Activated CD8-positive, alpha-beta T cell treated with anti-CD3 and anti-CD28 coated beads, Interleukin-2, amount 10 ng/mL, durations not matched to agents 7 days and 5 days (primary cell): Measurements from ENCODE around the gene CADPS2. TPM values are rescaled to one million over a fixed set of nuclear protein-coding genes. Genes with fewer than 3 reads are reported as not detected.
"Not testable (repeated sequence)": the region's sequence is repeated elsewhere in the genome, so short reads cannot be mapped to it uniquely, and the experiment has no call there.

Source experiments
- ATAC-seq: fragments of 150-1000 bp; cut with Tn5 transposase; one replicate; pipeline ENCODE4 v1.10.0; 2021; ENCODE audit warnings: moderate library complexity
- CTCF ChIA-PET: fragments of 350-600 bp; sonication (Branson Sonifier 250); formaldehyde crosslinking; loops from one replicate; lab custom pipeline; 2021; ENCODE audit warnings: antibody characterized with exemption; lab: Charles Lee
- POLR2A ChIA-PET: fragments of 350-600 bp; sonication (Branson Sonifier 250); formaldehyde crosslinking; loops from one replicate; lab custom pipeline; 2021; ENCODE audit warnings: antibody characterized with exemption; lab: Charles Lee
- DNase-seq: peaks from one replicate; pipeline ENCODE4 v3.0.0-alpha.2; 2020
- H3K27ac Mint-ChIP-seq: one replicate; pipeline ENCODE4 v1.8.0; 2021; ENCODE audit warnings: mild to moderate bottlenecking, mixed read lengths
- H3K27me3 Mint-ChIP-seq: one replicate; pipeline ENCODE4 v1.8.0; 2021; ENCODE audit warnings: low read depth, mixed read lengths
- H3K36me3 Mint-ChIP-seq: one replicate; pipeline ENCODE4 v1.8.0; 2021; ENCODE audit warnings: low read depth, mixed read lengths
- H3K4me1 Mint-ChIP-seq: one replicate; pipeline ENCODE4 v1.8.0; 2021; ENCODE audit warnings: low read depth, mixed read lengths
- H3K4me3 Mint-ChIP-seq: one replicate; pipeline ENCODE4 v1.8.0; 2021; ENCODE audit warnings: mild to moderate bottlenecking, mixed read lengths
- H3K9me3 Mint-ChIP-seq: one replicate; pipeline ENCODE4 v1.8.0; 2022; ENCODE audit warnings: mixed read lengths; ENCODE audit not compliant: insufficient read depth
- total RNA-seq, 2 experiments: library from RNA; stranded (reverse); gene quantifications; one replicate each; pipeline ENCODE4 v1.2.3, GENCODE V29; 2021

Gene CADPS2
- total RNA-seq, 2 experiments from 2014 or later: not detected

DNA sequence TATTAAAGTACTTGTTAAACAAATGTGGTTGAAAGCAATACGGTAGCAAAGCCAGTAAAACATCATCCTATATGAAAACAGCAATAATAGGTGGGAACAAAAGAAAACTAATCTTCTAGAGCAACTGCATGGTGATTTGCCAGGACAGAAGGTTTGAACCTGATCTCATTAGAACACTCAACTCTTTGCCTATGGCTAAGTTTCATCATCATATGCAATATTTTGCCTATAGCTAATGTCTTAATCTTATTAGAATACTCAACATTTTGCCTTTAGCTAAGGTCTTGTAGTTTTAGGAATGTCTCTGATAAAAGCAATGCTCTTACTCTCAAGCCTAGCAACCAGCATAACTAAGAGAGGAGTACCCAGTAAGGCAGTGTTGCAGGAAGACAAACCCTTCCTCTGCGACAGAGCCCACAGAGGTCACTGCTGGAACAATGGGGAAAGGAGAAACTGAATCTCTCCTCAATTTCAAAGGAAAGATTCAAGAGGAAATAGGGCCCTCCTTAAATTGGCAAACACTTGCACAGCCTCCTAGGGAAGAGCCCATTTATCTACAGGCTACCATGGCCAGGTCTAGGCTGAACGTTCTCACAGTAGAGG is 38.3 kb downstream of the CADPS2 start:
- no peak overlapping the region for H3K27ac Mint-ChIP-seq
- H3K4me3 Mint-ChIP-seq: no peak overlapping the region
- ChIA-PET POLR2A (no interaction called here), CTCF (no interaction called here)
- ATAC-seq (no peak), DNase-seq (no peak)
- no peaks in the 10 kb centered on the region for H3K9me3 Mint-ChIP-seq
- no peaks in the 10 kb centered on the region for H3K4me1 Mint-ChIP-seq
- no peaks in the 10 kb centered on the region for H3K27me3 Mint-ChIP-seq
- H3K36me3 Mint-ChIP-seq: no peaks in the 10 kb centered on the region

DNA sequence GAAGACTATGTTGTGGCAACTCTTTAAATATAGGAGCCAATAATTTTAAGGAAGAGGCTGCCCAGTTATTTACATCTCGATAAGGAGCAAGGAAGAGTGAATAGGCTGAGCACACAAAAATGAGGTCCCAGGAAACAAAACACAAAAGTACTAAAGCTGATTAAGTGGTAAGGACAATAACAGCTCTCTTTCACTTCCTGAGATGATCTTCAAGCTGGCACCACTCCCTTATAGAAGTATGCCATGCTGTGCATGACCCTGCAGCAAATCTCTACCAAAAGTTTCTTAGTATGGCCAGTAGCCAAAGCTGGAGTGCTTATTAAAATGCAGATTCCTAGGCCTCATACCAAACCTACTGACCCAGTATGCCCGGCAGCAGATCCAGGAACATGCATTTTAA is 39.7 kb downstream of the CADPS2 start:
- ChIA-PET POLR2A (no interaction called here), CTCF (no interaction called here)
- Mint-ChIP-seq H3K36me3 (no peaks in the 10 kb centered on the region), H3K4me3 (no peak overlapping the region), H3K27me3 (no peaks in the 10 kb centered on the region), H3K27ac (no peak overlapping the region), H3K9me3 (no peaks in the 10 kb centered on the region), H3K4me1 (no peaks in the 10 kb centered on the region)
- no peak for DNase-seq
- no peak for ATAC-seq

DNA sequence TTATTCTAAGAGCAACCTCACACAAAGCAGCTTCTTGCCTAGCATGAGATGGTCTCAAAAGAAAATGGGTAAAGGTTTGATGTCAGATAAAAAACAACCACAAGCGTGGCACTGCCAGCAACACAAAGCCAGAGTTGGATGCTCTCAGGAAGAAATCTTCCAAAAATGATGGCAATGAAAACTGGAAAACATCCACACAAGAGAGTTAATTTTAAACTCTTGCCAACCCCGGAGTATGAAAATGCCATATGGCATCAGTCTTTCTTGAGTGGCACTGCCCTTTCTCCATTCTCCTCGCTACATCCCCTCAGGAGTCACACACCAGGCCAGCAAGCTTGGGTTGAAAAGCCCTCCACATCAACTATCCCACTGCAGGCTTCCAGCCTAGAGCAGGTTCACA is 41.0 kb downstream of the CADPS2 start:
- Mint-ChIP-seq H3K4me1 (no peaks in the 10 kb centered on the region), H3K9me3 (no peaks in the 10 kb centered on the region), H3K36me3 (no peaks in the 10 kb centered on the region), H3K27me3 (no peaks in the 10 kb centered on the region), H3K4me3 (no peak overlapping the region), H3K27ac (no peak overlapping the region)
- POLR2A ChIA-PET: no interaction called here
- DNase-seq (no peak), ATAC-seq (no peak)
- CTCF ChIA-PET: no interaction called here

DNA sequence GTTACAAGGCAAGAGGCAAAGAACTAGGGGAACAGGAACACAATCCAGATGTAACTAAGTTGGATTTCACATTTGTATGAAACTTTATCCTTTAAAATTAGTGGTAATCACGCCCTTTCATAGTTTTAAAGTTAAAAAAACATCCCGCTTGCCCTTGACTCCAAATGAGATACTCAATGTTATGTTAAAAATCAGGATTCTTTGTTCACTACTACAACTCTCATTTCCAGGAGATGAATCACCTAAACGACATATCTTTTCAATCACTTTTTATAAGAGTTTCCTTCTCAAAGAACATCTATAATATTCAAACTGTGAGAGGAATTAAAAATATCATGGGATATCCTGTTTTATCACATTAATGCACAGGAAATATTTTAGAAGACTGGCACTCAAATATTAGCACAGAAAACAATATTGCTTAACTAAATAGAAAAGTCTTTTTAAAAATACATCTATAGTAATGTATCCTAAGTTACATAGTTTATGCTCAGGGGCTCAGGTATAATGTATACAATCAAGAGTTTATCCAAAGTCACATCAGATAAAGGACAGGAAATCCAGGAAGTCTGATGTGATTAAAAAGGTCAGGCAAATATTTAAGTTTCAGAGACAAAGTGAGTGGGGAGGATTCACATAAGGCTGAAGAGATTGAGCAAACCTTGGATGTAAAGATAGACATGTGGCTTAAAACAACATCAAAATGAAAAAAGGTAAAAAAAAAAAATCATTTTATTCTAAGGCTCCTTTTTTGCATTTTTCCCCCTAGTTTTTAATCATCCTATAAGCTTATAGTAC is 41.9 kb downstream of the CADPS2 start:
- ChIA-PET POLR2A (no interaction called here), CTCF (no interaction called here)
- H3K4me3 Mint-ChIP-seq: no peak overlapping the region
- ATAC-seq (no peak), DNase-seq (no peak)
- H3K27ac Mint-ChIP-seq: no peak overlapping the region
- no peaks in the 10 kb centered on the region for H3K27me3 Mint-ChIP-seq
- H3K36me3 Mint-ChIP-seq: no peaks in the 10 kb centered on the region
- H3K9me3 Mint-ChIP-seq: no peaks in the 10 kb centered on the region
- no peaks in the 10 kb centered on the region for H3K4me1 Mint-ChIP-seq

DNA sequence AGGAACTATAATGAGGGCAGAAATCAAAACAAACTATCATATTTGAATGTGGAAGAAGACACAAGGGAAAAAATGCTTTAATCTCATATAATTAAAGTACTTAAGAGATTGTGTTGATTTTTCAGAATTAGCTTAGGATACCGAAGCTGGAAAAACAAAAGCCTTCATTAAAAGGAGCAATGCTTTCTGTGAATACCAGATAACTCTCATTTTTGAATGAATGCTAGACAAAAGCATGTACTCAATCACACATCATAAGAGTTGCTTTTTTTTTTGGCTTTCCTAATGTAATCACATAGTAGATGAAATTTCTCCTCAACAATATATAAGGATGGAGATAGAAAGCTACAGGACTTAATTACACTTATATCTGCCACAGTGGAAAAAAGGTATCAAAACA is 43.3 kb downstream of the CADPS2 start:
- H3K36me3 Mint-ChIP-seq: no peaks in the 10 kb centered on the region
- no peak for DNase-seq
- no peak overlapping the region for H3K27ac Mint-ChIP-seq
- H3K4me1 Mint-ChIP-seq: no peaks in the 10 kb centered on the region
- H3K4me3 Mint-ChIP-seq: no peak overlapping the region
- ATAC-seq: no peak
- POLR2A ChIA-PET: no interaction called here
- no peaks in the 10 kb centered on the region for H3K27me3 Mint-ChIP-seq
- CTCF ChIA-PET: no interaction called here
- H3K9me3 Mint-ChIP-seq: no peaks in the 10 kb centered on the region

DNA sequence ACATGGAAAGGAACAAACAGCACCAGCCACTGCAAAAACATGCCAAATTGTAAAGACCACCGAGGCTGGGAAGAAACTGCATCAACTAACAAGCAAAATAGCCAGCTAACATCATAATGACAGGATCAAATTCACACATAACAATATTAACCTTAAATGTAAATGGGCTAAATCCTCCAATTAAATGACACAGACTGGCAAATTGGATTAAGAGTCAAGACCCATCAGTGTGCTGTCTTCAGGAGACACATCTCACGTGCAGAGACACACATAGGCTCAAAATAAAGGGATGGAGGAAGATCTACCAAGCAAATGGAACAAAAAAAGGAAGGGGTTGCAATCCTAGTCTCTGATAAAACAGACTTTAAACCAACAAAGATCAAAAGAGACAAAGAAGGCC is 50.0 kb downstream of the CADPS2 start:
- H3K27ac Mint-ChIP-seq, H3K4me1 Mint-ChIP-seq, CTCF ChIA-PET, H3K9me3 Mint-ChIP-seq, ATAC-seq, DNase-seq, H3K36me3 Mint-ChIP-seq, H3K4me3 Mint-ChIP-seq, H3K27me3 Mint-ChIP-seq, POLR2A ChIA-PET: not testable (repeated sequence)

DNA sequence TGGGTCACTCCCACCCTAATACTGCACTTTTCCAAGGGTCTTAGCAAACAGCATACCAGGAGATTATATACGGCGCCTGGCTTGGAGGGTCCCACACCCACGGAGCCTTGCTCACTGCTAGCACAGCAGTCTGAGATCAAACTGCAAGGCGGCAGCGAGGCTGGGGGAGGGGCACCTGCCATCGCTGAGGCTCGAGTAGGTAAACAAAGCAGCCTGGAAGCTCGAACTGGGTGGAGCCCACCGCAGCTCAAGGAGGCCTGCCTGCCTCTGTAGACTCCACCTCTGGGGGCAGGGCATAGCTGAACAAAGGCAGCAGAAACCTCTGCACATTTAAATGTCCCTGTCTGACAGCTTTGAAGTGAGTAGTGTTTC is 51.7 kb downstream of the CADPS2 start:
- H3K36me3 Mint-ChIP-seq, CTCF ChIA-PET, H3K27ac Mint-ChIP-seq, POLR2A ChIA-PET, H3K4me1 Mint-ChIP-seq, ATAC-seq, H3K9me3 Mint-ChIP-seq, H3K27me3 Mint-ChIP-seq, H3K4me3 Mint-ChIP-seq, DNase-seq: not testable (repeated sequence)

DNA sequence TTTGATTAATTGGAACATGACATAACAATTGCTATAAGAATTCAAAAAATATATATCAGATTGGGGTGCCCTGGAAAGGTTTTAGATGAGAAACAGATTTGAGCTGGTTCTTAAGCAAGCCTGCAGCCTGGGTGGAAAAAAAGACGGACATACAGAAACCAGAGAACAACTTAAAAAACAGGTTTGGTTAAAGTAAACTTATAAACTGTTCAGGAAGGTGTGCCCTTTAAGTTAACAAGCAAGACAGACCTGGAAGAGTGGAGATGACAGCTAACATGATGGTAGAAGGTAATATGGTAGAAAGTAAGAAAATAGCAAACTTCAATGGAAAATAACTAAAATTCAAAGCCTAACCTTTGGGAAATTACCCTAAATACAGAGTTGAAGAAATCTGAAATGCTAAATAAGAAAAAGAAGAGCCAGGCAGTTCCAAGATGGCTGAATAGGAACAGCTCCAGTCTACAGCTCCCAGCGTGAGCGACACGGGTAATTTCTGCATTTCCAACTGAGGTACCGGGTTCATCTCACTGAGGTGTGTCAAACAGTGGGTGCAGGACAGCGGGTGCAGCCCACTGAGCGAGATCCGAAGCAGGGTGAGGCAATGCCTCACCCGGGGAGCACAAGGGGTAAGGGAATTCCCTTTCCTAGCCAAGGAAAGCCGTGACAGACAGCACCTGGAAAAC is 52.2 kb downstream of the CADPS2 start:
- CTCF ChIA-PET: no interaction called here
- Mint-ChIP-seq H3K27me3 (no peaks in the 10 kb centered on the region), H3K4me3 (no peak overlapping the region), H3K4me1 (no peaks in the 10 kb centered on the region), H3K27ac (no peak overlapping the region), H3K9me3 (peaks cover 6% of the 10 kb centered on the region), H3K36me3 (no peaks in the 10 kb centered on the region)
- ATAC-seq (no peak), DNase-seq (no peak)
- POLR2A ChIA-PET: no interaction called here

DNA sequence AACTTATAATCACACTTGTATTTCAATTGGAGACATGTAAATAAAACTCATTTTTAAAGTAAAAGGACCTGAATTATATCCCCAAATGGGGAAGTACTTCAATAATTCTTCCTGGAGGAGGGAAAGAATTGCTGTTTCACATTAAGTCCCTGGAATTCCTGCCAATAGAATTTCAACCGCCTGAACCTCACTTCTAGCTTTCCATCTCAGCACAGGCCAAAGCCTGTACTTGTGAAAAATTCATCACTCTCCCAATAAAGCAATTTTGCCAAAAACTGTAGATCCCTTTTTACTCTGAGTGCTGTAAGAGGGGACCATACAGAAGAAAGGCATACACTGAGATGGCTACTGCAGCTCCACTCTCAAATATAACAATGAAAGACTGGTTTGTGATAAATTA is 54.8 kb downstream of the CADPS2 start:
- Mint-ChIP-seq H3K4me3 (no peak overlapping the region), H3K27ac (no peak overlapping the region), H3K4me1 (no peaks in the 10 kb centered on the region), H3K36me3 (no peaks in the 10 kb centered on the region), H3K9me3 (peaks cover 6% of the 10 kb centered on the region), H3K27me3 (no peaks in the 10 kb centered on the region)
- DNase-seq (no peak), ATAC-seq (no peak)
- CTCF ChIA-PET: no interaction called here
- POLR2A ChIA-PET: no interaction called here

DNA sequence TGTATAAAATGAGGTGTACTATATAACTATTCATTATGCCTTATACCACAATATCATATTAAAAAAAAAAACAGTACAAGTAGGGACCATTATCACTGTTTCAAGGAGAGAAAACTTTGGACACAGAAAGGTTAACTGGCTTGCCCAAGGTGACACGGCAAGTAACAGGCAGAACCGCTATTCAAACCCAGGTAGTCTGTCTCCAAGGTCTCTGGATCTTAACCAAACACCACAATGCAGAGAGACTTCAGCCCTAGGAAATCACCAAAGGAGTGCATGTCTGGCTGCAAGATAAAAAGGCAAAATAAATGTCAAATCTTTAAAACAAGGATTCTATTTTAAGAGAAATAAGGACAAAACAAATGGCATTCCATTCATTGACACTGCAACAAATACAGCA is 56.3 kb downstream of the CADPS2 start:
- Mint-ChIP-seq H3K4me1 (no peaks in the 10 kb centered on the region), H3K4me3 (no peak overlapping the region)

DNA sequence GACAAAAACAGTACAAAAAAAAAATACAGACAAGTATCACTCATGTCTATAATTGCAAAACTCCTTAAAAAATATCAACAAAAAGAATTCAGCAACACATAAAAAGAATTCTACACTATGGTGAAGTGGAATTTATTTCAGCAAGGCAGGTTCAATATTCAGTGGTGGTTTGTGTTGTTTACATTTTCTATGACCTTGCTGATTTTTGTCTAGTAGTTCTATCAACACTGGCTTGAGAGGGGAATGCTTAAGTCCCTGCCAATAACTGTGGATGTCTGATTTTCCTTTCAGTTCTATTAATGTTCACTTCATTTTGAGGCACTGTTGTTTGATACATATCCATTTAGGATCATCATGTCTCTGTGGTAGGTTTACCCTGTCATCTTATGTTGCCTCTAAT is 58.5 kb downstream of the CADPS2 start:
- no peaks in the 10 kb centered on the region for H3K36me3 Mint-ChIP-seq
- no peak overlapping the region for H3K4me3 Mint-ChIP-seq
- no peak for ATAC-seq
- ChIA-PET POLR2A (no interaction called here), CTCF (no interaction called here)
- H3K27ac Mint-ChIP-seq: no peak overlapping the region
- peaks cover 2% of the 10 kb centered on the region for H3K9me3 Mint-ChIP-seq
- H3K27me3 Mint-ChIP-seq: no peaks in the 10 kb centered on the region
- DNase-seq: no peak
- H3K4me1 Mint-ChIP-seq: no peaks in the 10 kb centered on the region

More for the DNA sequence above, 56.3 kb downstream of the CADPS2 start:
- H3K9me3 Mint-ChIP-seq: peaks cover 3% of the 10 kb centered on the region
- H3K27ac Mint-ChIP-seq: no peak overlapping the region
- DNase-seq: no peak
- ChIA-PET CTCF (no interaction called here), POLR2A (no interaction called here)
- no peaks in the 10 kb centered on the region for H3K36me3 Mint-ChIP-seq
- ATAC-seq: no peak
- H3K27me3 Mint-ChIP-seq: no peaks in the 10 kb centered on the region

DNA sequence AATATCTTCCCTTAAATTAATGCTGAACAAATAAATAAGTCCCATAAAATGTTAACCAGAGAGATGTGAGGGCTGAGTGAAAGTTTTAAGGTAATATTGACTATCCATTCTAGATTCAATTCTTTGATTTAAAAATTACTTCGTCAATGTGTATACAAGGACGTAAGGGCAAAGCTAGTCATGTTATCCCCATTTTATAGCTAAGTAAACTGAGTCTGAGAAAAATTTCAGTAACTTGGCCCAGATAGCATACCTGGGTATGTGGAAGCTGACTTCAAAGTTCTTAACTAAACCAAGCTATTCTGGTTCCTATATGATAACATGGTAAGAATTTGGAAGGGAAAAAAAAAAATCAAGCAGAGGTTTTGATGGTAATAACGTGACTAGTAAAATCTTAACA is 72.4 kb downstream of the CADPS2 start:
- H3K27me3 Mint-ChIP-seq: no peaks in the 10 kb centered on the region

More for the DNA sequence above, 72.4 kb downstream of the CADPS2 start:
- Mint-ChIP-seq H3K36me3 (no peaks in the 10 kb centered on the region), H3K4me1 (no peaks in the 10 kb centered on the region), H3K4me3 (no peak overlapping the region), H3K9me3 (no peaks in the 10 kb centered on the region), H3K27ac (no peak overlapping the region)
- CTCF ChIA-PET: no interaction called here
- POLR2A ChIA-PET: no interaction called here
- no peak for ATAC-seq
- no peak for DNase-seq
